Stimulated activated naive CD4-positive, alpha-beta T cell (primary cell): ENCODE results near the gene LAMTOR1.

ENCODE experiments used
- DNase-seq, 6 experiments: peaks; one replicate each; lab custom pipeline; 2025; lab: John Stamatoyannopoulos, UW

Gene LAMTOR1

DNA sequence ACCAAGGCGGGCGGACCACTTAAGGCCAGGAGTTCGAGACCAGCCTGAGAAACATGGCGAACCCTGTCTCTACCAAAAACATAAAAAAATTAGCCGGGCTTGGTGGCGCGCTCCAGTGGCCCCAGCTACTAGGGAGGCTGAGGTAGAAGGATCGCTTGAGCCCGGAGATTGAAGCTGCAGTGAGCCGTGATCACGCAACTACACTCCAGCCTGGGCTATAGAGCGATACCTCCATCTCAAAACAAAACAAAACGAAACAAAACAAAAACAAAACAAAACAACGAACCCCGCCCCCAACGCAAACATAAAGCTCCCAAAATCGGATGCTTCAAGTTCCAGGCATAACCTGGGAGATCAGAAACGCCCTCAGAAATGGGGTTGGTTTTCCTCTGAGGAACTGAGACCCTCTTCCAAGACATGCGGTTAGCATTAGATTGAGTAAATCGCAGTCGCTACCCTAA lies 21.9 kb downstream of the LAMTOR1 start:
- DNase-seq, result no peak

- peak; percentile 96 to 100 (median 99) for DNase-seq
Observed at GRCh38 chr11:72080326-72081183, 22.5 kb downstream of the LAMTOR1 start, which contains the start of the genes LRRC51 and NUMA1. Gene LRRC51, plus strand, starts transcription at chr11:72080850. Its CDS starts 8,234 bp downstream, at chr11:72089084. Gene NUMA1, minus strand, starts transcription at chr11:72080542. Its CDS starts 44,599 bp downstream, at chr11:72035943.

- DNase-seq, result peak in 1 of 6 experiments; percentile 31
Observed at GRCh38 chr11:72079819-72080325, 23.2 kb downstream of the LAMTOR1 start.

GRCh38 chr11:72078477-72078876 lies 24.6 kb downstream of the LAMTOR1 start:
- DNase-seq, result no peak

- no peak for DNase-seq
Observed at GRCh38 chr11:72075756-72076155, 27.3 kb downstream of the LAMTOR1 start.

DNA sequence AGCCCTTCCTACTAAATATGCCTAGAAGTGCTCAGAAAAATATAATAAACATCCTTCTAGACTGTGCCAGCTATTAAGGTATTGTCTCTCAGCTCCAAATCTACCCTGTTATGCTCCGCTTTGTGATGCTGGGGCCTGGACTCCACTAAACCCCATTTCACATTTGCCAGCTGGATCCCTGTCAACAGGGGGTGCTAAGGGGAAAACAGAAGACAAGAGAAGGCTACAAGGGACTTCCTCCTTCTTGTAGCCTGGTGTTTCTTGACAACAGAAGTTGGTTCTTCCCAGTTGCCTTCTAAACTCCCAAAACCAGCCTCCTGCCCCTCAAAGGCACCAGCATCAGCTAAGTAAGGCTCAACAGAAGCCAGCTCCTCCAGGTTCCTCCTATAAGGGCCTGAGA lies 28.0 kb downstream of the LAMTOR1 start:
- no peak for DNase-seq

- DNase-seq, result no peak
Observed at GRCh38 chr11:72072348-72072747, 30.7 kb downstream of the LAMTOR1 start.

DNA sequence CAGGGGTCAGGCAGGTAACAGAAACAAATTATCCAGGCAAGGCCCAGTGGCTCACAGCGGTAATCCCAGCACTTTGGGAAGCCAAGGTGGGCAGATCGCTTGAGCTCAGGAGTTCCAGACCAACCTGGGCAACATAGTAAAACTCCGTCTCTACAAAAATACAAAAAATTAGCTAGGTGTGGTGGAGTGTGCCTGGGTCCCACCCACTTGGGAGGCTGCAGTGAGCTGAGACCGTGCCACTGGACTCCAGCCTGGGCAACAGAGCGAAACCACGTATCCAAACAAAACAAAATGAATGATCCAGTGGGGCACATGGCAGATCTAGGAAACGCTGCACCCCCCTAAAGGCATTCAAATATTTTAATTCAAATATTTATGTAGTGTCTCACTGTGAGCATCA lies 32.6 kb downstream of the LAMTOR1 start:
- DNase-seq, result no peak

DNA sequence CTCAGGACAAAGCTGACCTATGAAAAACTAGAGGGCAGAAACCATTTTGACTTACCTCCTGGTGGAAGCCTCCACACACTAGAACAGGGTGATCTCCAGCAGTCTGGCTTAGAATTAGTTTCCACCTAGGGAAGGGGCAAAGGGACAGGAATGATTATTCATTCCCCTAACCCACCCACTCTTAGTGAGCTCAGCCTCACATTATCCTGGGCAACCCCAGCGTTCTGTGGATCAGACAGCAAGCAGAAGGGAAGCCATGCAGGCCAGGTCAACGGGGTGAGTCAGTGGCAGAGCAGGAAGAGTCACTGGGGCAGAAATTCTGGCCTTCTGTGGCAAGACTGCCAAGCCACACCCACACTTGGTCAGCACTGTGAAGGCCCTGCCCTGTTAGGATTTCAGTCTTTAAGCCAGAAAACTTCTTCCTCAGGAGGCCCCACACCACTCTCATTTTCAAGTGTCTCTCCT lies 33.3 kb downstream of the LAMTOR1 start:
- DNase-seq, result no peak

DNA sequence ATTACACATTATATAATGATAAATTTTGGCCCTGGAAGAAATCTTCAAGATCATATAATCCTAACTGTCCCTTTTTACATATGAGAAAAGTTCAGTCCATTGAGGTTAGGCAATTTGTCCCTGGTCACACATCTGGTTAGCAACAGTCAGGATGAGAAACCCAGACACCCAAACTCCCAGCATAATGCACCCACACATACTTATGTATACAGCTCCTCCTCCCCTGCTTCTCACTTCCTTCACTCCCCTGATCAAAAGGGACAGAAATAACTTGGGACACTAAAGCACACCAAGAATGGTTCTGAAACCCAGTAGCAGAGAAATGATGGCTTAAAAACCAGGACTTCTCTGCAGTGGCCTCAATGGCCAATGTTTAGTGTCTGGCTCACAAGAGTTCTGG lies 33.9 kb downstream of the LAMTOR1 start:
- DNase-seq, result no peak

DNA sequence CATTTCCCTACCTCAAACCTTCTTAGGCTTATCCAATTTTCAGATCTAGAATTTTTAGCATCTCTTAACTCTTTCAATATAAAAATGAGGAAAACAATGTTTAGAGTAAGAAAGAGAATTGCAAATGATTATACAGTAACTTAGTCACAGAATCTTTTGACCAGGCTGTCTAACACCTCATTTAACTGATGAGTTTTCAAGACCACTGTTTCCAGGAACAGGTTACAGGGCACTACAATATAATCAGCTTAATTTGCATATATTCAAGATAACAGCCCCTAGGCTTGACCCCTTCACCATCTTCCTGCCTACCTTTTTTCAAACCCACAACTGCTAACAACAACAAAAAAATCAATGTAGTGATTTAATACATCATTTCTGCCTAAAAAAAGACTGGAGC lies 35.4 kb downstream of the LAMTOR1 start:
- no peak for DNase-seq

- no peak for DNase-seq
Observed at GRCh38 chr11:72067266-72067665, 35.8 kb downstream of the LAMTOR1 start.

DNA sequence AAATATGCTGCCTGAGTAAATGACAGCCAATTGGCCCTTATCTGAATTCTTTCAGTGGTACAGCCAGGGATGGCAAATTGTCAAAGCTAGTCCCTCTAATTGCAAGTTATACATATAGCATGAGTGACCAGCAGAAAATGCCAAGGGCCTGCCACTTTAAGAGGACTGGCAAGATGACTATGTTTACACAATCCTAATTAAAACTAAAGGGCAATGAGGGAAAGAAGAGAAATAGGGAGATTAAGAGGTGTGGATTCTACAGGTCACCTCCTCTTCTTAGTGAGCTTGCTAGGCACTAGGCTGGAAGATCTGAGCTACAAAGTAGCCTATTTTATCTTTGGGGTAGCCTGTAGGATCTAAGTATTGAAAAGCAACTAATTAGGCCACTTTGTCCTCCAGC lies 36.2 kb downstream of the LAMTOR1 start:
- DNase-seq, result no peak

DNA sequence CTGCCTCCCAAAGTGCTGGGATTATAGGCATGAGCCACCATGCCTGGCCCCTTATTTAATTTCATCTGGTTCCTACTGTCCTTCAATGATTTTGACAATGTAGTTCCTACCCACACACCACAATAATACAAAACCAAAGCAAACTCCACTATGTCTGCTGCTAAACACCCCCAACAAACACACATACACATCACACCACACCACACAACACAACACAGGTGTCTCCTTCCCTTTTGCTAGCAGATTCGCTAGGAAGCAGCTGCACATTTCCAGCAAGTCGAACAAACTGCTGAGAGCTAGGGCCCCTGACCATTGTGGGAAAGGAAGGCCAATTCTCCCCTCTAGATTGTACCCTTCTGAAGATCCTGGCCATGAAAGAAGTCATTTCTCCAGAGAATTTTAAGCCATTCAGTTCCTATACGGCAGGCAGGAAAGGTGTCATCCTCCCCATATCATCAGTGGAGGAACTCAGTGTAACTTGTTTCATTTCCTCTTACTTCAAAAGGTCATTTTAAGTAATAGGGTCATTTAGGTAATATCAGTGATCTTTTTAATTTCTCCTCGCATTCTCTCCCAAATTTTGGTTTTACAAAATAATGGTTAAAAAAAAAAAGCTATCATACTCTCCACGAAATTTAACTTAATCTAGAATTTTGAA lies 41.2 kb downstream of the LAMTOR1 start:
- DNase-seq, result no peak

- no peak for DNase-seq
Observed at GRCh38 chr11:72058416-72059034, 44.6 kb downstream of the LAMTOR1 start.

DNA sequence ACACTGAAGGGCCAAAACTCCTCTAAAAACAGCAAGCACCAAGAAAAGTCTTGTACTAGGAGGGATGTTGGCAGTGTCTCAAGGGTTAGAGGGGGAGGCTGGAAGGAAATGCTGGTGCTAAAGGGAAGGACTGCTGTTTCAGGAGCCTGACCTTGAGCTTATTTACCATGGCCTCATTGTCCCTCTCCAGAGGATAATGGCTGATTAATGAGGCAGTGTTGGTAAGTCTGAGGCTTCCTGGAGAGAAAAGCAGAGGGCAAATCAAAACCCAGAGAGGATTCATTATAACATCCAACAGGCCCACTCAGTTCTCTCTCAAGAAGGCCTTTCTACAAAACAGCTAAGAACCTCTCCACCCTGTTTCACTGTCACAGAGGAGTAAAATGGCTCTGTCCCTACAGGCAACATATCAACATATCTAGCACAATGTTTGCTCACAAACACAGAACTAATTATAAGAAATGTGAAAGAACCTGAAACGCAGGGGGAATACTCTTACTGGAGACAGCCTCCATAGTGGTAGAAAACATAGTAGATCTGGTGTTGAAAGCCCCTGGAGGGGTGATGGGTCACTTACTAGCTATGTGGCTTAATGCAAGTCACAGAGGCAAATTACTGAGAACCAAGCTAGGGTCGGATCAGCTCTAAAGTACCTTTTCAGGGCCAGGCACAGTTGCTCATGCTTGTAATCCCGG lies 54.2 kb downstream of the LAMTOR1 start:
- DNase-seq, result no peak
